Eye (tissue), 1 donor: Measurements from ENCODE around the gene TRIML2.

Source experiments
- DNase-seq: peaks from one replicate; pipeline ENCODE4 v3.0.0-alpha.2; 2015

The TRIML2 gene

GRCh38 chr4:188109157-188109755 lies at the start of gene TRIML2:
TRIML2 (minus strand) TSS chr4:188109603; CDS start chr4:188105368, 4,235 bp downstream.
- DNase-seq: no peak

GRCh38 chr4:188158336-188158735 lies 48.9 kb upstream of the TRIML2 start:
- no peak for DNase-seq

GRCh38 chr4:188154668-188155405 lies 45.4 kb upstream of the TRIML2 start:
- DNase-seq: no peak

- DNase-seq: no peak
Measured at GRCh38 chr4:188147776-188148175, 38.4 kb upstream of the TRIML2 start.

- DNase-seq: no peak
Measured at GRCh38 chr4:188147176-188147575, 37.8 kb upstream of the TRIML2 start.

GRCh38 chr4:188146618-188147017 lies 37.2 kb upstream of the TRIML2 start:
- no peak for DNase-seq

- DNase-seq: no peak
Measured at GRCh38 chr4:188145601-188146000, 36.2 kb upstream of the TRIML2 start.

GRCh38 chr4:188143731-188144130 lies 34.3 kb upstream of the TRIML2 start:
- DNase-seq: no peak

- DNase-seq: no peak
Measured at GRCh38 chr4:188139671-188140070, 30.3 kb upstream of the TRIML2 start.

GRCh38 chr4:188139141-188139540 lies 29.7 kb upstream of the TRIML2 start, which contains the start of gene TRIML1:
TRIML1 (plus strand) TSS chr4:188139441; CDS start chr4:188139559, 118 bp downstream.
- DNase-seq: no peak

GRCh38 chr4:188138227-188138626 lies 28.8 kb upstream of the TRIML2 start:
- no peak for DNase-seq

- DNase-seq: no peak
Measured at GRCh38 chr4:188132232-188132631, 22.8 kb upstream of the TRIML2 start.

- DNase-seq: no peak
Measured at GRCh38 chr4:188130355-188130754, 21.0 kb upstream of the TRIML2 start.

GRCh38 chr4:188127214-188127874 lies 17.9 kb upstream of the TRIML2 start:
- no peak for DNase-seq

- no peak for DNase-seq
Measured at GRCh38 chr4:188121530-188121929, 12.1 kb upstream of the TRIML2 start.

GRCh38 chr4:188117631-188118324 lies 8.4 kb upstream of the TRIML2 start:
- no peak for DNase-seq

- DNase-seq: no peak
Measured at GRCh38 chr4:188113156-188113555, 3.8 kb upstream of the TRIML2 start.

GRCh38 chr4:188111955-188112354 lies 2.6 kb upstream of the TRIML2 start:
- no peak for DNase-seq

- no peak for DNase-seq
Measured at GRCh38 chr4:188110741-188111471, 1.5 kb upstream of the TRIML2 start.

GRCh38 chr4:188110036-188110435 lies 633 bp upstream of the TRIML2 start:
- DNase-seq: no peak

GRCh38 chr4:188107931-188108843 lies 1.2 kb downstream of the TRIML2 start:
- no peak for DNase-seq

- DNase-seq: no peak
Measured at GRCh38 chr4:188106454-188106853, 2.9 kb downstream of the TRIML2 start.
